ENCODE data around the gene NAA30.

The NAA30 gene

DNA sequence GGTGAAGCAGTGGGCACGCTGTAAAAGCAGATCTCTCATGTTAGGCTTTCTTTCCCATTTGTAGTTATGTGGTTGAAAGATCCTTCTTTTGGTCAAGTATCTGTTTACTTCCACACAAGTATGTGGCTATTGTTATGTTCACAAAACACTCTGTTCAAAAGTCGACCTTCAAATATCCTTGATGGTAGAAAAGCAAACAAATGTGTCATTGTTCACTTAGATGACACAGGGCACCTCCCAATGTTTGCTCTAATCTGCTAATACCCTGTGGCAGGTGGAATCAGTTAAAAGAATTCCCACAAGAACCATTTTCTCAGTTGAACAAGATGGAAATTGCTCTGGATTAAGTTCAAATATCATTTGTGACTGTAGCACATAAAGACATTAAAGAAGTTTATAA lies 43.6 kb upstream of the NAA30 start:
- Histone ChIP-seq H3F3A (ENCODE audit: insufficient read depth, low read length) (no peaks in the 10 kb centered on the region), H3K27me3 (replicated peaks; ENCODE audit: insufficient read depth, low read length) (no peaks in the 10 kb centered on the region), H3K9me3 (replicated peaks; ENCODE audit: insufficient read depth, low read length) (no peaks in the 10 kb centered on the region), H4K20me1 (ENCODE audit: insufficient read depth, low read length) (no peaks in the 10 kb centered on the region), H3K4me1 (ENCODE audit: low read length) (no peaks in the 10 kb centered on the region), H3K27ac (ENCODE audit: low read length) (no peak overlapping the region), H3K9ac (ENCODE audit: low read length) (no peak overlapping the region), H3K36me3 (replicated peaks; ENCODE audit: insufficient read depth, low read length) (no peaks in the 10 kb centered on the region), H2AFZ (ENCODE audit: low read length) (no peak overlapping the region), H3K9me2 (replicated peaks; ENCODE audit: insufficient read depth, low read length) (no peaks in the 10 kb centered on the region), H3K4me2 (ENCODE audit: low read depth, low read length) (no peak overlapping the region), H3K79me2 (ENCODE audit: low read length) (no peaks in the 10 kb centered on the region), H3K4me3 (ENCODE audit: low read length) (no peak overlapping the region)
- DNase-seq, result no peak
- no peak for TF ChIP-seq EZH2phosphoT487 (IDR thresholded peaks at IDR 0.05; ENCODE audit: low read length)
- no peak for TF ChIP-seq EZH2 (optimal IDR thresholded peaks at IDR 0.05; ENCODE audit: low read depth, low read length)
- TF ChIP-seq, protein P1, sequence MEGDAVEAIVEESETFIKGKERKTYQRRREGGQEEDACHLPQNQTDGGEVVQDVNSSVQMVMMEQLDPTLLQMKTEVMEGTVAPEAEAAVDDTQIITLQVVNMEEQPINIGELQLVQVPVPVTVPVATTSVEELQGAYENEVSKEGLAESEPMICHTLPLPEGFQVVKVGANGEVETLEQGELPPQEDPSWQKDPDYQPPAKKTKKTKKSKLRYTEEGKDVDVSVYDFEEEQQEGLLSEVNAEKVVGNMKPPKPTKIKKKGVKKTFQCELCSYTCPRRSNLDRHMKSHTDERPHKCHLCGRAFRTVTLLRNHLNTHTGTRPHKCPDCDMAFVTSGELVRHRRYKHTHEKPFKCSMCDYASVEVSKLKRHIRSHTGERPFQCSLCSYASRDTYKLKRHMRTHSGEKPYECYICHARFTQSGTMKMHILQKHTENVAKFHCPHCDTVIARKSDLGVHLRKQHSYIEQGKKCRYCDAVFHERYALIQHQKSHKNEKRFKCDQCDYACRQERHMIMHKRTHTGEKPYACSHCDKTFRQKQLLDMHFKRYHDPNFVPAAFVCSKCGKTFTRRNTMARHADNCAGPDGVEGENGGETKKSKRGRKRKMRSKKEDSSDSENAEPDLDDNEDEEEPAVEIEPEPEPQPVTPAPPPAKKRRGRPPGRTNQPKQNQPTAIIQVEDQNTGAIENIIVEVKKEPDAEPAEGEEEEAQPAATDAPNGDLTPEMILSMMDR (IDR thresholded peaks at IDR 0.05; ENCODE audit: low read length), result no peak

DNA sequence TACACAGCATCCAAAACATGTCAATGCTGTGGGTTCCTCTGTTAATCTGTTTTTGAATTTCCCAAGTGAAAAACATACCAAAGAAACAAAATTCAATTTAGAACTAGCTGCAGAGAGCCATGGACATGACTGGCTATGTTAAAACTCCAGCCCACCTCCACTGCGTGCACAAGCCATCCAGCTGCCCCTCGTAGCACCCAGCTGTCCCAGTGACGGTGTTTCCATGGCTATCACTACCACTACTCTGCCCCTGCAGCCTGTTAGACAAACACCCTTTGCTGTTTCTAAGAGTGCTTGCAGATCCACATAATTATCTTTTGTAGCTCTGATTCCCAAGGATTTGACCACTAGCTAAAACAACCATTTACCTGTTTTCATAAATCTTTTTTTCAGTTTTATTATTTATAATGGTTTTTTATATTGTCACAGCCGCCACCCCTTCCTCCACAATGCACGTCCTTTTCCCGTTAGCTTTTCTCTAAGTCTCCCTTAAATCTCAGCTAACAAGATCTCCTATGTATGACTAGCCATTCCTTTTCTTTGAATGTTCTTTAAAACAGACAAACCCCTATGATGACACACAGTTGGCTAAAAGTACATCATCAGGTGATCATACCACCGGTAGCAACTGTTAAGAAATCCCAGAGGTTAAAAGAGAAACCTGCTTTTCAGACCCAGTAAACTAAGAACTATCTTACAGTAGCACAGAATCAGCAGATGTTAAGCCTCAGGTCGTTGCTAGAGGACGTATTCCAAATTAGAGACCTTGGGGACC lies 37.8 kb upstream of the NAA30 start:
- no peak overlapping the region for H3K27ac ChIP-seq (ENCODE audit: low read length)
- H3K4me3 ChIP-seq (ENCODE audit: low read length), result no peak overlapping the region
- no peaks in the 10 kb centered on the region for H4K20me1 ChIP-seq (ENCODE audit: insufficient read depth, low read length)
- H3K9me2 ChIP-seq (replicated peaks; ENCODE audit: insufficient read depth, low read length), result no peaks in the 10 kb centered on the region
- H3K27me3 ChIP-seq (replicated peaks; ENCODE audit: insufficient read depth, low read length), result no peaks in the 10 kb centered on the region
- no peaks in the 10 kb centered on the region for H3K79me2 ChIP-seq (ENCODE audit: low read length)
- no peak overlapping the region for H2AFZ ChIP-seq (ENCODE audit: low read length)
- H3F3A ChIP-seq (ENCODE audit: insufficient read depth, low read length), result no peaks in the 10 kb centered on the region
- DNase-seq, result no peak
- no peaks in the 10 kb centered on the region for H3K36me3 ChIP-seq (replicated peaks; ENCODE audit: insufficient read depth, low read length)
- no peak overlapping the region for H3K9ac ChIP-seq (ENCODE audit: low read length)
- H3K4me2 ChIP-seq (ENCODE audit: low read depth, low read length), result no peak overlapping the region
- no peaks in the 10 kb centered on the region for H3K4me1 ChIP-seq (ENCODE audit: low read length)
- no peaks in the 10 kb centered on the region for H3K9me3 ChIP-seq (replicated peaks; ENCODE audit: insufficient read depth, low read length)
- no peak for TF ChIP-seq EZH2 (optimal IDR thresholded peaks at IDR 0.05; ENCODE audit: low read depth, low read length)
- TF ChIP-seq EZH2phosphoT487 (IDR thresholded peaks at IDR 0.05; ENCODE audit: low read length), result no peak
- TF ChIP-seq, protein P1 (IDR thresholded peaks at IDR 0.05; ENCODE audit: low read length), result no peak

DNA sequence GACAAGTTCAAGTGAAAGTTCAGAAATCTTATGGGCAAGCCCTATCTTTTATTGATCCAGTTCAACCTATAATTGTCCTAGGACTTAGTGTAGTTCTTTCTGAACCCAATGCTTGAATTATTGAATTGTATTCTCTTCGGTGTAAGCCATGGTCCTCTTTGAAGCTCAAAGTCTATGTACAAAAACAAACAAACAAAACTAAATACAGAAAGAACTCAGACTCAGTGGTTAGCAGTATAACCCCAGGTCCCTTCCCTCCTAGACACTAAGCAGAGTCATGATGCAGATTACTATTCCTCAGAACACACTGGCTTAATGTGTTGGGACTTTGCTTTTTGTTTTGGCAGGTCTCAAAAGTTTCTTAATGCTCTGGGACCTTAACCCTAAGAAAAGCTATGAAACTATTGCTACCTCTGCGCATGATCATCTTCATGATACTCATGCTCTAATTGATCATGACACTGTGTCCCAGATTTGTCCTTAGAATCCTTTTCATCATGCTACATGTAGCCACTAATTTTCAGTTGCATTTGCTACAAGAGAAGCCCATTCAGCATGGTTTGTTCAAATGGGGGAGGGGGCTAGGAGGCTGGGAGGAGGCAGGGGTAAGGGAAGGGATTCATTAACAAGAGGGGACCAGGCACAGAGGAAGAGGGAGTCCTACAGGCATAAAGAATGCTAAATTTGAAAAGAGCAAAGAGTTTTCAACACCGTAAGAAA lies 35.1 kb upstream of the NAA30 start:
- H3K4me1 ChIP-seq (ENCODE audit: low read length), result no peaks in the 10 kb centered on the region
- no peaks in the 10 kb centered on the region for H3K79me2 ChIP-seq (ENCODE audit: low read length)
- H3K9ac ChIP-seq (ENCODE audit: low read length), result no peak overlapping the region

More for the DNA sequence above, 35.1 kb upstream of the NAA30 start:
- TF ChIP-seq EZH2phosphoT487 (IDR thresholded peaks at IDR 0.05; ENCODE audit: low read length) (no peak), EZH2 (optimal IDR thresholded peaks at IDR 0.05; ENCODE audit: low read depth, low read length) (no peak)
- TF ChIP-seq, protein P1 (IDR thresholded peaks at IDR 0.05; ENCODE audit: low read length), result no peak
- no peaks in the 10 kb centered on the region for H3F3A ChIP-seq (ENCODE audit: insufficient read depth, low read length)
- H2AFZ ChIP-seq (ENCODE audit: low read length), result no peak overlapping the region
- H3K4me2 ChIP-seq (ENCODE audit: low read depth, low read length), result no peak overlapping the region
- no peak overlapping the region for H3K4me3 ChIP-seq (ENCODE audit: low read length)
- no peaks in the 10 kb centered on the region for H4K20me1 ChIP-seq (ENCODE audit: insufficient read depth, low read length)
- DNase-seq, result no peak
- H3K9me3 ChIP-seq (replicated peaks; ENCODE audit: insufficient read depth, low read length), result no peaks in the 10 kb centered on the region
- H3K36me3 ChIP-seq (replicated peaks; ENCODE audit: insufficient read depth, low read length), result no peaks in the 10 kb centered on the region
- no peak overlapping the region for H3K27ac ChIP-seq (ENCODE audit: low read length)
- H3K27me3 ChIP-seq (replicated peaks; ENCODE audit: insufficient read depth, low read length), result no peaks in the 10 kb centered on the region
- H3K9me2 ChIP-seq (replicated peaks; ENCODE audit: insufficient read depth, low read length), result no peaks in the 10 kb centered on the region

Measured in MM.1S (cell line).